HG03103 (cell line): ENCODE results near the gene PIK3C2B.

Source experiments
- ATAC-seq: cut with Tn5 transposase; IDR thresholded peaks from one replicate; pipeline ENCODE4 v1.9.1; 2021; ENCODE audit warnings: low read depth; ENCODE audit not compliant: unreplicated experiment

PIK3C2B gene

DNA sequence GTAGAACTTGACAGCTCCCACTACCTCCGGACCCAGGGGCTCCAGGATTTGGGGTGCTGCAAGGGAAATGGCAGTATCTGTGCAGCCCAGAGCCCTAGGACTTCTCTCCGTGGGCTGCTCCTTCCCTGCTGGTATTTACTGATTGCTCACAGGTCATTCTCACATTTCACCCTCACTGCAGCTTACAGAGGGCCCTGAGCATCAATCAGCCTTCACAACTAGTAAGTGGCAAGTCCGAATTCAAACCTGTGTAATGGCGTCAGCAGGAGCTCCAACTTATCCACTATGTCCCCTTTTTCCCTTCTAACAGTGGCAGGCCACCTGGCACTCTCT lies 32.4 kb downstream of the PIK3C2B start:
- ATAC-seq, result no peak

DNA sequence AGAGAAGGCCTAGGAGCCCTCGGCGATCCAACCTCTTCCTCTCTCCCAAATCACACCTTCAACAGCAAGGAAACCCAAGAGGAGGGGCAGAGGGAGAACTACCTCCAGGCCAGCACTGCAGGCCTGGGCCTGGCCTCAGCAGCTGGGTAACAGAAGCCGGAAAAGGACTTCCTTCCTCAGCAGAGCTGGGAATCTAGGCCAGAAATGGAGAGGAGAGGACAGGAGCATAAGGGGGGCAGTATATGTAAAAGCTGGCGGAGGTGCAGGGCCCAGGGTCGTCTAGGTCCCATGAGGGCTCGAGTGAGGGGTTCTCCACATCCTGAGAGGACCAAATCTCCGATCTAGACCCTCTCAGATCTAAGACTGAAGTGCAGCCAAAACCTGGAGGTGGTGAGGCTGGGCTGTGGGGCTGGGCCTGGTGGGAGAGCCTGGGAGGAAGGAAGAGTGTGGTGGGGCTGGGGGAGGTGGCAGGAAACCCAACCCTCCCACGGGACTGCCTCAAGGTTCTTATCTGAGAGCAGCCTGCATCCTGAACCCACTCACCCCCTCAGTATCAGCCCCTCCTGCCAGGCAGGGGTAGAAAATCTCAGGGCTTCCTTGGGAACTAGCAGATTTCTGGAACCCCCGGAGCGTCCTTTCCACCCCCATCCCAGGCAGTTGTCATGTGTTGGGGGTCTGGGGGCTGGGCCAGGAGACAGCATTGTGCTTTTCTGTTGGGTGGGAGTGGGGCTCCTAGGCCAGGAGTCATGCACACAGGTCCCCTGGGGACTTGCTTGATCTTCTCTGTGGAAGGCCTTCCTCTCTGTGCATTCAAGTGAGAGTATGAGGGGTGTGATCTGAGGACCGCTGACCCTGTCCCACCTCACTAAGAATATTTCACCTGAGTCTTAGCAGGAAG lies 33.0 kb downstream of the PIK3C2B start:
- no peak for ATAC-seq

DNA sequence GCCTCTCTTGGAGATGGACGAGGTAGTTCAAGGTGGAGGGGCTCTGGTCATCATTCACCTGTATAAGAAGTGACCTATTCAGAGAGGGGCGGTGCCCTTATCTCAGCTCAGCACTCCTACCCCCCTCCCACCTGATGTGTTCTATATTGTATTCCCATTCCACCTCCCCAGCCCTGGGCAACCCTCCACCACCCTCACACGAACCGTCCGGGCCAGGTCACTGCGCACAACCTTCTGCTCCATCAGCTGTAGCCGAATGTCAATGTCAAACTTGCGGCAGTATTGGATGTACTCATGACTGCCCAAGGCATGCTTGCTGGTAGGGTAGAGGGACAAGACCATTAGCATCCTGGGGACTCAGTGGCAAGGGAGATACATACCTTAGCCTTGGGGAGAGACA lies 34.3 kb downstream of the PIK3C2B start:
- ATAC-seq, result no peak

- no peak for ATAC-seq
These were observed 34.9 kb downstream of the PIK3C2B start for GRCh38 chr1:204459706-204460105.

GRCh38 chr1:204457666-204458065 lies 36.9 kb downstream of the PIK3C2B start:
- no peak for ATAC-seq

DNA sequence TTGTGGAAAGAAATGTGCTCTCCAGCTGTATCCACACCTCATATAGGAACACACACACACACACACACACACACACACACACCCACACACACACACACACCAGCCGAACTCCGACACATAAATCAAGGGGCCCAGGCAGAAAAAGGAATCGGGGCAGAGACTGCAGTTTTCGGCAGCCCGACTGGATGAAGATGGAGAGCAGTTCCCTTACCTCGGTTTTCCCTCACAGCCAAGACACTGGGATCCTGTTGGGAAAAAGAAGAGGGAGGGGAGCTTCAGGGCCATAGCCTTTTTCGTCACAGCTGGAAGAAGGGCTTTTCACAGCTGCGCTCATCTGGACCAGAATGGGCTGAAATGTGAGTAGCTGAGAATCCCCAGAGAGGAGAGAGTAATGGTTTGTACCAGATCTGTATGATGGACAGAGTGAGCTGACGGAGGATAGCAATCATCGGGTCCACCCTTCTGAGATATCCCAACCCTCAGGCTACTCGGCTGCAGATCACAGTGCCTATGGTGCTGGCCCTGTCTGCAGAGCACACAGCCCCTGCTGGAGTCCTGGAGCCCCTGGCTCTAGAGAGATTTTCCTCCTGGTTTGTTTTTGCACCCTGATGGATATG lies 37.7 kb downstream of the PIK3C2B start:
- no peak for ATAC-seq

DNA sequence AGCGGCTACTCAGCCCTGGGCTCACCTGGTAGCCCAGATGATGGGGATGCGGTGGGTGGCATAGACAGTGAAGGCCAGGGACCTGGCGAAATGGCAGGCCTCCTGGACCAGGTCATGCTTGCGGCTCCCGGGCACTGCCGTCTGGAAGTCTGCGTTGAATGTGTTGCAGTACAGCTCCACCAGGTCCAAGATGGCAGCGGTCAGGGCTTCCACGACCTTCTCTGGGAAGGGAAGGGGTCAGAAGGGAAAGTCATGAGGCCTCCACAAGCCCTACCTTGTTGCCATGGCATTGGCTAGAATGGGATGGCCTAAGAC lies 38.8 kb downstream of the PIK3C2B start:
- ATAC-seq, result no peak

GRCh38 chr1:204455063-204455830 lies 39.4 kb downstream of the PIK3C2B start:
- no peak for ATAC-seq

DNA sequence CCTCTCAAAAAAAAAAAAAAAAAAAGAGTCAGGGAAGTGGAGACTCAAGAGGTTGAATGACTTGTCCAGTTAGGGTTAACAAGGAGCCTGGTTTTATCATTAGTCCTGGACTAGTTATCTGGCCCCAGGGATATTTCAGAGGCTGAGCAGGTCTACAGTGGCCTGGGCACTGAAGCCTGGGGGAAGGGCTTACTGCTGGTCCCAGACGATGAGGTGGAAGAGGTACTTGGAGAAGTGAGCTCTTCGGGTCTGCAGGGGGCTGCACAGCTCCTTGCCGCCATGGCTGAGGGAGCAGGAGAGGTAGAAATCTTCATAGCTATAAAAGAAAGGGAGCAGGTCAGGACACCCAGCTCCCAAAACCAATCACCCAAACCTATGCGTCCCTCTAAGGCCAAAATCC lies 40.1 kb downstream of the PIK3C2B start:
- no peak for ATAC-seq

GRCh38 chr1:204453141-204453772 lies 41.3 kb downstream of the PIK3C2B start:
- peak; percentile 58 for ATAC-seq

GRCh38 chr1:204451352-204452124 lies 43.1 kb downstream of the PIK3C2B start:
- ATAC-seq, result no peak

DNA sequence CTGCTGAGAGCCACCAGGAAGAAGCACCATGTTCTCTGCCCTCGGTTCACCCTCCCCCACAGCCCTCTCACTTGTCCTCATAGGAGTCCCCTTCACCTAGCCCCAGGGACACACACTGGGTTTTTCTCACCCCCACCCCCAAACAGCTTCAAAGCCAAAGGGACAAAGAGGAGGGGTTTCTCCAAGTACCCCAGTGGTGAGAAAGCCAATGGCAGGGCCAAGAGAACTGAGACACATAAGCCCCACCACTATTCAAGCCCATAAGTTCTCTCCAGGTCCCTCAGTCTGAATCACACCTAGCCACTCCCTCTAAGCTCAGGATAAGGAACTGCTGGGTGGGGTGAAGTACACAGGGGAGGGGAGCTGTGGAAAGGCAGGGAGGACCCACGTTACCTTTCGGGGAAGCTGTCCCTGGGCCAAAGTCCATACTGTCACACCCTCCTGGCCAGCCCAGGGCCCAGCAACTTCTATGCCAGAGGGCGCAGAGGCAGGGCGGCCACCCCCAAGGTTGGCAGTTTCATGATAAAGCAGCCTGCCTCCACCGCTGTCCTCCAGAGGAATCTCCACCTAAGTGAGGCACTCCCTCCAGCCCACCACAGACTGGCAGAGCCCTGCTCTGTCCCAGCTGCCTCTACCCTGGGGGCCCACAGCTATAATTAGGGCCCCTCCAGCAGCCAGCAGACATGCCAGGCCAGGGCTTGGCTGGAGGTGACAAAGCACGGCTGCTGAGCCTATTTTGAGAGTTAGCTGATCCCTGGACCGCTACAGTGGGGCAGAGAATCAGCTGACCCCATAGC lies 43.9 kb downstream of the PIK3C2B start:
- ATAC-seq, result no peak

DNA sequence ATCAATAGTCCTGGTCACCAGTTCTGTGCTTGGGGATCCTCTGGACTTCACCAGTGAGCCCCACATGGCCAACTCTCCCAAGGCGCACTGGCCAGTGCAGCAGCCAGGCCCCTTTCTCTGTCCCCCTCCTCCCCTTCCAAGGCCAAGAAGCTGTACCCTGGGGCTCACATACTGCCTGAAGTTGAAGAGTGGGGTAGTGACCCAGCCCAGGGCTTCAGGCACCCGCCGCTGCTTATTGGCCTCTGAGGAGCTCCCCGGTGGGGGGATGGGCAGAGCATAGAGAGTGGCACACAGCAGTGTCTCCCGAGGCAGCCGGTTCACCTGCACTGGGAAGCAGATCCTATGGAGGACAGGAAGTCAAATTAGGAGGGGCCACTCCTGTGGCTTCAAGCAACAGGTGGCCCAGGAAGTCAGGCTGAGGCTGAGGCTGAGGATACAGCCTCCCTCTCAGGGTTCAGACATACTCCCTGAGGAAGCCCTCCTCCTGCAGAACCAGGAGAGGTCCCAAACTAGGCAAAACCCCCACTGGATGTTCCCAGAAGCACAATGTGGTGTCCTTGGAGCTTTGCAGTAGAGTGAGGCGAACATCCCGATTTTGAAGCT lies 44.8 kb downstream of the PIK3C2B start:
- no peak for ATAC-seq

DNA sequence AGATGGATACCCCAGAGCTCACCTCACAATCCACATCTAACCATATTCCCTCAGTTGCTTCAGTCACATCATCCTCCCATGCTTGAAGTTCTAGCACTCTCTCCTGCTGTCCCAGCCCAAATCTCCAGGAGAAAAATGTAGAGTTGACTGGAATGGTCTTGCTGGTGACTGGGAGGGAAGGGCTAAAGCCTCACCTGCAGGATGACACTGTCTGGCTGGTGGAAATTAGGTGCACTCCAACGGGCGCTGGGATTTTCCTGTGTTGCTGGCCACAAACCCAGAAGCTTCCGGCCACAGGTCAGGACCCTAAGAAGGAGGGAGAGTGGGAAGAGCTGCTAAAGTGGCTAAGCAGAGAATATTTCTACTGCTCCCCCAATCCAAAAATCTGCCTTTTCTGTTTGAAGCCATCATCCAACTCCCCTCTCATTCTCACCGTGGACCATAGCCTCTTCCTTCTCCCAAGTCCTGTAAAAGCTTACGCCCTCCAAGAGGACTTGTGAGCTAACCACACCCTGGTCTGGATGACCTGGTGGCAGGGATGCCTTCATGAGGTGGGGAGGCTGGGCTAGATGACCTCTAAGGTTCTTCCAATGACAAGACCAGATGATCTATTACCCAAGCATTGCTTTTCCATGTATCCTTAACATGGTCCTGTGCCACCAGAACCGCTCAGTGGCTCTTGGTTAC lies 45.5 kb downstream of the PIK3C2B start:
- ATAC-seq, result no peak

GRCh38 chr1:204448344-204448964 lies 46.2 kb downstream of the PIK3C2B start:
- no peak for ATAC-seq

DNA sequence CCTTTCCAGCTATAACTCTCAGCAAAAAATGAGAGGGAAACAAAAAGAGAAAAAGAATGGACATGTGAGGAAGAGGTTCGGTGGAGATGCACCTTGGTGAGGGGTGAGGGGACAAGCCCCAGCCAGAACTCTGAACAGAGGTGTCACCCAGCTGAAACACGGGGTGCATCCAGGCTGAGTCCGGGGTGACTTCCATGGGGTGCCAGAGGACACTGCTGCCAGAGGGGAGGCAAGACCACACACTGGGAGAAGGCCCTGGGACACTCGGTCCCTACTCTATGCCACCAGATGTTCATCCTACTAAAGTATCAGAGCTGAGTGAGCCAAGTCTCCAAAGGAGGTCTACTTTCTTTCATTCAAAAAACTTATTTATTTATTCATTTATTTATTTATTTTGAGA lies 46.9 kb downstream of the PIK3C2B start:
- no peak for ATAC-seq

GRCh38 chr1:204447190-204447589 lies 47.4 kb downstream of the PIK3C2B start:
- no peak for ATAC-seq

DNA sequence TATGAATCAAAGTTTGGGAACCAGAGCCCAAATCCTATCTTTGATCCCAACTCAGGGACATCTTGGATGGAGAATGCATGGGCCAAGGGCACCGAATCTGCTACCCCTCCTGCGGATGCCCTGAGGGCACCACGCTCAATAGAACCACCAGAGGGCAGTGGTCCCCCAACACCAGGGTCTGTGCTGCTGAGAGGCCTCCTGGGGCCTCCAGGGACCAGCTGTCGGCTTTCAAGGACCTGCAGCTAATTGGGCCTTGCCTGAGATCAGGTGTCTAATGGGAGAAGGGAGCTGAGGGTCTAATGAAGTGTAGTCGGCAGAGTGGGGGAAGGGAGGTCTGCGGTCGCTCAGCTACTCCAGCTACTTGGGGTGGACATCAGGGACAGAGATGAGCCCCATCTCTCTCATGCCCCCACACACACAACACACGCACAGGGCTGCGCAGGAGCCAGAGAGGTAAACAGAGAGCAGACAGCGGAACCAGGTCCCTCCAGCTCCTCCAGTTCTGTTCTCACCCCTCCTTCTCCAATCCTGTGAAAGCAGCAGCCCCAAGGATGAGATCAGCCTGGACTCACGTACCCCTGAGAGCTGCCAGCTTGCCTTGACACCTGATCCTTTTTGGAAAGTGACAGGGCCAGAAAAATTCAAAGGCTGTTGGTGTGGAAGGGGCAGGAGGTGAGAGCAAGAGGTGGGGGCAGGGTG lies 48.0 kb downstream of the PIK3C2B start:
- no peak for ATAC-seq
